ENCODE measurements around the gene COL5A1. TPM values are rescaled to one million over a fixed set of nuclear protein-coding genes. Genes with fewer than 3 reads are reported as not detected.

COL5A1 gene
- total RNA-seq, 1 experiment from 2014 or later = 9.5 TPM

DNA sequence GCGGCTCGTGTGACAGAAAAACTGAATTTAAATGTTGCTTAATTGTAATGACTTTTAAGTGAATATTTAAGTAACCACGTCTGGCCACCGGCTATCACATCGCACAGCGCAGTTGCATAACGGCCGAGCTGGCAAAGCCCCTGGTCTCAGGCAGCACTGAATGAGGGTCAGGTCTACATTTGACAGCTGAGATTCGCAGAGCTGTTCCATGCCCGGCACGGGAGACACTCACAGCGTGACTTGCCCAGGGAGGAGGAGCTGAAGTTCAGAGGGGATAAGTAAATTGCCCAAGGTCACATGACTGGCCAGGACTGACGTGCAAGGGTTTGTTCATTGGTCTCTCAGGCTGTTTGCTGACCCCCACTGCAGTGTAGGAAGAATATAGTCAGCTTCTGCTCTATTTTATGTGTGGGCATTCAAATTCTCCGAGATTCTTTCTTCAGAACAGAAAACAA lies 17.4 kb upstream of the COL5A1 start:
- no peak overlapping the region; a peak in 2 of 7 replicates for H3K27ac Mint-ChIP-seq
- TF ChIP-seq, protein P1, sequence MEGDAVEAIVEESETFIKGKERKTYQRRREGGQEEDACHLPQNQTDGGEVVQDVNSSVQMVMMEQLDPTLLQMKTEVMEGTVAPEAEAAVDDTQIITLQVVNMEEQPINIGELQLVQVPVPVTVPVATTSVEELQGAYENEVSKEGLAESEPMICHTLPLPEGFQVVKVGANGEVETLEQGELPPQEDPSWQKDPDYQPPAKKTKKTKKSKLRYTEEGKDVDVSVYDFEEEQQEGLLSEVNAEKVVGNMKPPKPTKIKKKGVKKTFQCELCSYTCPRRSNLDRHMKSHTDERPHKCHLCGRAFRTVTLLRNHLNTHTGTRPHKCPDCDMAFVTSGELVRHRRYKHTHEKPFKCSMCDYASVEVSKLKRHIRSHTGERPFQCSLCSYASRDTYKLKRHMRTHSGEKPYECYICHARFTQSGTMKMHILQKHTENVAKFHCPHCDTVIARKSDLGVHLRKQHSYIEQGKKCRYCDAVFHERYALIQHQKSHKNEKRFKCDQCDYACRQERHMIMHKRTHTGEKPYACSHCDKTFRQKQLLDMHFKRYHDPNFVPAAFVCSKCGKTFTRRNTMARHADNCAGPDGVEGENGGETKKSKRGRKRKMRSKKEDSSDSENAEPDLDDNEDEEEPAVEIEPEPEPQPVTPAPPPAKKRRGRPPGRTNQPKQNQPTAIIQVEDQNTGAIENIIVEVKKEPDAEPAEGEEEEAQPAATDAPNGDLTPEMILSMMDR (conservative IDR thresholded peaks at IDR 0.05) = no peak
- H3K4me2 ChIP-seq (ENCODE audit: insufficient read depth, insufficient read length, low read length) = no peak overlapping the region

More for the DNA sequence above, 17.4 kb upstream of the COL5A1 start:
- Histone ChIP-seq H4K5ac (ENCODE audit: insufficient read length, low read depth, low read length) (no peak overlapping the region), H3K4me1 (ENCODE audit: insufficient read depth, low read length) (no peaks in the 10 kb centered on the region), H3K18ac (ENCODE audit: insufficient read length, low read depth, low read length) (no peak overlapping the region), H3K14ac (ENCODE audit: insufficient read depth, low read length) (no peak overlapping the region; the same call in 1 of the 2 replicates), H3K23me2 (ENCODE audit: insufficient read length, low read depth, low read length, poor library complexity, severe bottlenecking) (peaks cover 3% of the 10 kb centered on the region), H4K91ac (ENCODE audit: insufficient read length, low read depth, low read length) (no peak overlapping the region), H4K20me1 (ENCODE audit: control insufficient read depth, insufficient read depth, insufficient read length) (no peaks in the 10 kb centered on the region), H3K27me3 (ENCODE audit: insufficient read depth, low read length) (no peaks in the 10 kb centered on the region), H2BK120ac (ENCODE audit: low read depth, low read length, poor library complexity, severe bottlenecking) (no peak overlapping the region), H2AFZ (ENCODE audit: low read length) (no peak overlapping the region), H2BK5ac (ENCODE audit: insufficient read length, low read length) (no peak overlapping the region), H2BK15ac (ENCODE audit: low read depth, low read length) (no peak overlapping the region), H3K79me2 (ENCODE audit: insufficient read depth, low read length) (no peaks in the 10 kb centered on the region), H3K9ac (ENCODE audit: extremely low read depth, insufficient read length, low read length) (no peak overlapping the region), H2AK5ac (ENCODE audit: insufficient read length, low read length) (no peak overlapping the region), H2BK20ac (ENCODE audit: low read depth, low read length, poor library complexity, severe bottlenecking) (no peak overlapping the region), H3K4ac (ENCODE audit: low read depth, low read length) (no peak overlapping the region), H3T11ph (ENCODE audit: low read length) (no peak overlapping the region), H3K23ac (ENCODE audit: insufficient read length, low read depth, low read length) (no peak overlapping the region), H3K27ac (ENCODE audit: insufficient read length, low read depth, low read length) (no peak overlapping the region), H2BK12ac (ENCODE audit: insufficient read length, low read depth, low read length) (no peak overlapping the region), H3K56ac (ENCODE audit: insufficient read length, low read depth, low read length) (no peak overlapping the region), H3K9me3 (ENCODE audit: control insufficient read depth, low read depth, low read length) (no peaks in the 10 kb centered on the region), H4K8ac (replicated peaks; ENCODE audit: insufficient read length, low read depth, low read length) (no peak overlapping the region), H3K79me1 (ENCODE audit: insufficient read depth, low read depth, low read length, poor library complexity, severe bottlenecking) (no peaks in the 10 kb centered on the region)
- peaks cover 4% of the 10 kb centered on the region for H3K27me3 Mint-ChIP-seq (ENCODE audit: low read depth)
- H3K4me3 Mint-ChIP-seq = no peak overlapping the region
- peaks cover 17 to 42% of the 10 kb centered on the region in 2 experiments for H3K4me1 Mint-ChIP-seq
- H3K36me3 Mint-ChIP-seq (ENCODE audit: insufficient read depth in 1 of 3, low read depth in 3 of 3) = no peaks in the 10 kb centered on the region
- no CpG with 5 or more reads among the region's 14 CpGs for WGBS (ENCODE audit: extremely low coverage, insufficient read length, low lambda C conversion rate)
- H3K9me3 Mint-ChIP-seq = no peaks in the 10 kb centered on the region; a peak in 2 of 5 replicates
- no peak for DNase-seq
